Keratinocyte (primary cell): Measurements from ENCODE around the gene PGAM5. TPM values are rescaled to one million over a fixed set of nuclear protein-coding genes. Genes with fewer than 3 reads are reported as not detected.

Experiments used
- DNase-seq: peaks from one replicate; pipeline ENCODE4 v3.0.0-alpha.2; 2011; ENCODE audit warnings: low read depth, missing footprints, low spot score
- FAIRE-seq: peaks from 2 replicates; lab custom pipeline; 2011; peaks lifted over from hg19 to GRCh38; lab: Jason Lieb, UNC
- H2AFZ ChIP-seq: 2 replicates; pipeline ENCODE4 v1.6.0; 2012; ENCODE audit warnings: low read length, control low read depth, inconsistent platforms; ENCODE audit not compliant: control insufficient read depth
- H3K27ac ChIP-seq: 2 replicates; pipeline ENCODE4 v1.5.1; 2011; ENCODE audit warnings: low read length; ENCODE audit not compliant: control insufficient read depth, insufficient read depth
- H3K27me3 ChIP-seq: 3 replicates; pipeline ENCODE4 v1.6.0; 2011; ENCODE audit warnings: low read length; ENCODE audit not compliant: control insufficient read depth, insufficient read depth; ENCODE audit errors: extremely low read depth
- H3K36me3 ChIP-seq, 2 experiments: 2 replicates in 1 of 2; 3 replicates in 1 of 2; pipeline ENCODE4 v1.5.1; 2011; ENCODE audit warnings: low read length in 2 of 2, mild to moderate bottlenecking in 1 of 2; ENCODE audit not compliant: control insufficient read depth in 2 of 2, insufficient read depth in 2 of 2; ENCODE audit errors: extremely low read depth in 1 of 2
- H3K4me1 ChIP-seq: 3 replicates; pipeline ENCODE4 v1.5.1; 2011; ENCODE audit warnings: low read length; ENCODE audit not compliant: control insufficient read depth, insufficient read depth; ENCODE audit errors: extremely low read depth
- H3K4me2 ChIP-seq: 3 replicates; pipeline ENCODE4 v1.6.0; 2011; ENCODE audit warnings: low read depth, low read length; ENCODE audit not compliant: control insufficient read depth, insufficient read depth; ENCODE audit errors: extremely low read depth
- H3K4me3 ChIP-seq, 3 experiments: fragments of 200-600 bp in 1 of 3; sonication (generic) in 1 of 3; 2 replicates in 2 of 3; 3 replicates in 1 of 3; pipeline ENCODE4 v1.5.1; 2011 to 2016; ENCODE audit warnings: low read length in 3 of 3, mild to moderate bottlenecking in 3 of 3, control low read depth in 2 of 3, inconsistent platforms in 1 of 3, low read depth in 1 of 3, mixed read lengths in 1 of 3, mixed run types in 1 of 3, moderate library complexity in 1 of 3; ENCODE audit not compliant: control insufficient read depth in 2 of 3, insufficient read depth in 2 of 3; ENCODE audit errors: extremely low read depth in 1 of 3
- H3K79me2 ChIP-seq: 2 replicates; pipeline ENCODE4 v1.6.0; 2012; ENCODE audit warnings: low read length; ENCODE audit not compliant: control insufficient read depth, insufficient read depth
- H3K9ac ChIP-seq: 3 replicates; pipeline ENCODE4 v1.6.0; 2011; ENCODE audit warnings: low read length; ENCODE audit not compliant: control insufficient read depth, insufficient read depth; ENCODE audit errors: extremely low read depth
- H3K9me1 ChIP-seq: 3 replicates; pipeline ENCODE4 v1.6.0; 2011; ENCODE audit warnings: low read length; ENCODE audit not compliant: control insufficient read depth, insufficient read depth; ENCODE audit errors: extremely low read depth
- H3K9me3 ChIP-seq: 2 replicates; pipeline ENCODE4 v1.5.1; 2012; ENCODE audit warnings: low read depth, low read length; ENCODE audit not compliant: control insufficient read depth
- H4K20me1 ChIP-seq: 3 replicates; pipeline ENCODE4 v1.6.0; 2011; ENCODE audit warnings: low read length; ENCODE audit not compliant: control insufficient read depth, insufficient read depth; ENCODE audit errors: extremely low read depth
- EZH2 ChIP-seq: IDR thresholded peaks from one replicate; pipeline ENCODE4 v1.6.1; 2012; ENCODE audit warnings: inconsistent platforms, mild to moderate bottlenecking, low read length, moderate library complexity
- dilution Hi-C: fragments of 300-500 bp; cut with MboI; formaldehyde crosslinking; loops from one replicate; pipeline ENCODE4 v1.7.0; 2020; ENCODE audit warnings: low sequenced_read_pairs; ENCODE audit not compliant: extremely low pct_ligation_motif_present
- polyA plus RNA-seq, 5 experiments: library from polyadenylated mRNA; depleted of rRNA in 3 of 5; stranded (reverse) in 3 of 5; stranded (forward) in 1 of 5; unstranded in 1 of 5; fragments of >200 nt; gene quantifications; 1 replicate in 1 of 5; 2 replicates in 3 of 5; 3 replicates in 1 of 5; pipeline versions ENCODE4 v1.2.1 to v1.2.3, GENCODE V29; 2011 to 2012; ENCODE audit warnings: missing spikeins in 2 of 5, low read depth in 1 of 5, low replicate concordance in 1 of 5
- TF ChIP-seq, protein P1 (sequence below), 3 experiments: IDR thresholded peaks in 1 of 3; conservative IDR thresholded peaks in 1 of 3; optimal IDR thresholded peaks in 1 of 3; 2 replicates in 2 of 3; 3 replicates in 1 of 3; pipeline versions ENCODE3 to v1.5.1; 2011; ENCODE audit warnings: low read length in 3 of 3, mild to moderate bottlenecking in 3 of 3, moderate library complexity in 2 of 3, control low read depth in 1 of 3, inconsistent platforms in 1 of 3; ENCODE audit not compliant: insufficient read depth in 2 of 3; ENCODE audit errors: extremely low read depth in 1 of 3

PGAM5 gene
- polyA plus RNA-seq, 1 donor (not counting 4 experiments of a cell fraction or from before 2014, with no cell fraction given), result 31.5 TPM

GRCh38 chr12:132703641-132704040, 7.0 kb upstream of the PGAM5 start:
- no peaks in the 10 kb centered on the region for H3K9me1 ChIP-seq
- DNase-seq (no peak), FAIRE-seq (no peak)
- dilution Hi-C loops, result no loop called here
- H3K9ac ChIP-seq, result no peak overlapping the region
- peaks cover 0 to 11% of the 10 kb centered on the region in 2 experiments for H3K36me3 ChIP-seq
- no peaks in the 10 kb centered on the region for H3K4me1 ChIP-seq
- H3K4me3 ChIP-seq, result no peak overlapping the region
- H3K9me3 ChIP-seq, result no peaks in the 10 kb centered on the region
- no peak overlapping the region for H3K4me2 ChIP-seq
- H3K27me3 ChIP-seq, result no peaks in the 10 kb centered on the region
- no peak for TF ChIP-seq EZH2
- TF ChIP-seq, protein P1, sequence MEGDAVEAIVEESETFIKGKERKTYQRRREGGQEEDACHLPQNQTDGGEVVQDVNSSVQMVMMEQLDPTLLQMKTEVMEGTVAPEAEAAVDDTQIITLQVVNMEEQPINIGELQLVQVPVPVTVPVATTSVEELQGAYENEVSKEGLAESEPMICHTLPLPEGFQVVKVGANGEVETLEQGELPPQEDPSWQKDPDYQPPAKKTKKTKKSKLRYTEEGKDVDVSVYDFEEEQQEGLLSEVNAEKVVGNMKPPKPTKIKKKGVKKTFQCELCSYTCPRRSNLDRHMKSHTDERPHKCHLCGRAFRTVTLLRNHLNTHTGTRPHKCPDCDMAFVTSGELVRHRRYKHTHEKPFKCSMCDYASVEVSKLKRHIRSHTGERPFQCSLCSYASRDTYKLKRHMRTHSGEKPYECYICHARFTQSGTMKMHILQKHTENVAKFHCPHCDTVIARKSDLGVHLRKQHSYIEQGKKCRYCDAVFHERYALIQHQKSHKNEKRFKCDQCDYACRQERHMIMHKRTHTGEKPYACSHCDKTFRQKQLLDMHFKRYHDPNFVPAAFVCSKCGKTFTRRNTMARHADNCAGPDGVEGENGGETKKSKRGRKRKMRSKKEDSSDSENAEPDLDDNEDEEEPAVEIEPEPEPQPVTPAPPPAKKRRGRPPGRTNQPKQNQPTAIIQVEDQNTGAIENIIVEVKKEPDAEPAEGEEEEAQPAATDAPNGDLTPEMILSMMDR (optimal IDR thresholded peaks at IDR 0.05 in 1 of 3, IDR thresholded peaks at IDR 0.05 in 1 of 3, conservative IDR thresholded peaks at IDR 0.05 in 1 of 3; ENCODE audit: extremely low read depth in 1 of 3, insufficient read depth in 2 of 3, low read length in 3 of 3), result no peak
- no peaks in the 10 kb centered on the region for H3K79me2 ChIP-seq
- no peaks in the 10 kb centered on the region for H4K20me1 ChIP-seq
- H3K27ac ChIP-seq, result no peak overlapping the region
- no peak overlapping the region for H2AFZ ChIP-seq

GRCh38 chr12:132707241-132707640, 3.4 kb upstream of the PGAM5 start:
- H2AFZ ChIP-seq, result no peak overlapping the region
- H3K9me3 ChIP-seq, result no peaks in the 10 kb centered on the region
- no peaks in the 10 kb centered on the region for H3K9me1 ChIP-seq
- H3K79me2 ChIP-seq, result peaks cover 22% of the 10 kb centered on the region
- no peaks in the 10 kb centered on the region for H3K27me3 ChIP-seq
- TF ChIP-seq, protein P1 (optimal IDR thresholded peaks at IDR 0.05 in 1 of 3, IDR thresholded peaks at IDR 0.05 in 1 of 3, conservative IDR thresholded peaks at IDR 0.05 in 1 of 3; ENCODE audit: extremely low read depth in 1 of 3, insufficient read depth in 2 of 3, low read length in 3 of 3), result no peak
- TF ChIP-seq EZH2, result no peak
- peaks cover 0 to 8% of the 10 kb centered on the region in 2 experiments for H3K36me3 ChIP-seq
- no peak overlapping the region for H3K4me2 ChIP-seq
- peaks cover 8% of the 10 kb centered on the region for H3K4me1 ChIP-seq
- no peak overlapping the region for H3K27ac ChIP-seq
- H4K20me1 ChIP-seq, result no peaks in the 10 kb centered on the region
- dilution Hi-C loops, result no loop called here
- no peak overlapping the region for H3K9ac ChIP-seq
- no peak for FAIRE-seq
- no peak for DNase-seq
- no peak overlapping the region for H3K4me3 ChIP-seq
